Panc1 (cell line): Measurements from ENCODE around the gene DPP4. TPM values are rescaled to one million over a fixed set of nuclear protein-coding genes. Genes with fewer than 3 reads are reported as not detected.

ENCODE experiments used
- ATAC-seq: fragments of 200-7000 bp; cut with Tn5 transposase; 2 replicates; pipeline ENCODE4 v1.9.1; 2020; ENCODE audit warnings: mild to moderate bottlenecking, moderate library complexity
- BruUV-seq: library from RNA; stranded (reverse); fragments of 400-500 nt; replicated peaks from 2 replicates; lab custom pipeline; 2021; lab: Mats Ljungman, UMichigan
- CTCF ChIA-PET: fragments of 300-600 bp; sonication (Branson Sonifier 250); formaldehyde crosslinking; loops from one replicate; lab custom pipeline; 2022; ENCODE audit warnings: antibody characterized with exemption; lab: Charles Lee
- POLR2A ChIA-PET: fragments of 300-600 bp; sonication (Branson Sonifier 250); formaldehyde crosslinking; loops from one replicate; lab custom pipeline; 2022; ENCODE audit warnings: antibody characterized with exemption; lab: Charles Lee
- DNase-seq: peaks from one replicate; pipeline ENCODE4 v3.0.0-alpha.2; 2010; ENCODE audit warnings: low read depth, low spot score
- H3K27ac ChIP-seq: 2 replicates; pipeline ENCODE4 v1.5.1; 2011; ENCODE audit warnings: mild to moderate bottlenecking, low read length, inconsistent platforms
- H3K27me3 ChIP-seq: fragments of 200-500 bp; sonication (Bioruptor generic); 2 replicates; pipeline ENCODE4 v1.6.0; 2014; ENCODE audit warnings: low read length, inconsistent platforms; ENCODE audit not compliant: control insufficient read depth, insufficient read depth
- H3K36me3 ChIP-seq: fragments of 200-500 bp; sonication (Bioruptor generic); 2 replicates; pipeline ENCODE4 v1.5.1; 2014; ENCODE audit warnings: inconsistent platforms, mild to moderate bottlenecking, low read length, moderate library complexity; ENCODE audit not compliant: control insufficient read depth, insufficient read depth
- H3K4me1 ChIP-seq: 2 replicates; pipeline ENCODE4 v1.5.1; 2011; ENCODE audit warnings: inconsistent platforms, mild to moderate bottlenecking, low read length, moderate library complexity; ENCODE audit not compliant: control insufficient read depth, insufficient read depth
- H3K4me3 ChIP-seq, 2 experiments: 2 replicates each; pipeline ENCODE4 v1.5.1; 2011 to 2012; ENCODE audit warnings: low read depth in 2 of 2, low read length in 2 of 2, mild to moderate bottlenecking in 2 of 2, inconsistent platforms in 1 of 2, moderate library complexity in 1 of 2
- H3K9me3 ChIP-seq: fragments of 200-500 bp; sonication (Bioruptor generic); 2 replicates; pipeline ENCODE4 v1.5.1; 2014; ENCODE audit warnings: low read depth, mild to moderate bottlenecking, inconsistent platforms, low read length, moderate library complexity; ENCODE audit not compliant: control insufficient read depth, insufficient read depth
- POLR2AphosphoS5 ChIP-seq: IDR thresholded peaks from 2 replicates; pipeline ENCODE4 v1.6.1; 2012; ENCODE audit warnings: mild to moderate bottlenecking, low read depth, low read length, moderate library complexity
- SIN3A ChIP-seq: IDR thresholded peaks from 2 replicates; pipeline ENCODE4 v1.6.1; 2012; ENCODE audit warnings: low read depth, mild to moderate bottlenecking, low read length, moderate library complexity, borderline replicate concordance; ENCODE audit not compliant: insufficient read depth
- TCF7L2 ChIP-seq: IDR thresholded peaks from 2 replicates; pipeline ENCODE4 v1.6.1; 2011; ENCODE audit warnings: mild to moderate bottlenecking, low read depth, low read length, inconsistent platforms
- in situ Hi-C: cut with HindIII; loops from 2 replicates; pipeline ENCODE4 v1.10.0; 2016; ENCODE audit warnings: low sequenced_read_pairs, low pct_unique_long_range_greater_than_20kb
- intact Hi-C: fragments of 100-400 bp; cut with micrococcal nuclease; formaldehyde crosslinking; loops from one replicate; pipeline ENCODE4 v1.10.0; 2022; ENCODE audit not compliant: unreplicated experiment
- total RNA-seq: library from RNA; stranded (reverse); gene quantifications from one replicate; pipeline ENCODE4 v1.2.1, GENCODE V29; 2021; ENCODE audit not compliant: unreplicated experiment
- TF ChIP-seq, protein P1 (sequence below), 2 experiments: IDR thresholded peaks; 2 replicates each; pipeline ENCODE4 v1.6.1; 2011 to 2012; ENCODE audit warnings: low read depth in 2 of 2, control low read depth in 1 of 2, low read length in 1 of 2, mild to moderate bottlenecking in 1 of 2, moderate library complexity in 1 of 2; ENCODE audit not compliant: insufficient read depth in 1 of 2
- TF ChIP-seq, protein P2 (sequence below): fragments of 450-650 bp; IDR thresholded peaks from 2 replicates; pipeline ENCODE4 v1.5.1; 2017; ENCODE audit warnings: mild to moderate bottlenecking

The DPP4 gene
- total RNA-seq, 1 experiment from 2014 or later = 0.23 TPM

DNA sequence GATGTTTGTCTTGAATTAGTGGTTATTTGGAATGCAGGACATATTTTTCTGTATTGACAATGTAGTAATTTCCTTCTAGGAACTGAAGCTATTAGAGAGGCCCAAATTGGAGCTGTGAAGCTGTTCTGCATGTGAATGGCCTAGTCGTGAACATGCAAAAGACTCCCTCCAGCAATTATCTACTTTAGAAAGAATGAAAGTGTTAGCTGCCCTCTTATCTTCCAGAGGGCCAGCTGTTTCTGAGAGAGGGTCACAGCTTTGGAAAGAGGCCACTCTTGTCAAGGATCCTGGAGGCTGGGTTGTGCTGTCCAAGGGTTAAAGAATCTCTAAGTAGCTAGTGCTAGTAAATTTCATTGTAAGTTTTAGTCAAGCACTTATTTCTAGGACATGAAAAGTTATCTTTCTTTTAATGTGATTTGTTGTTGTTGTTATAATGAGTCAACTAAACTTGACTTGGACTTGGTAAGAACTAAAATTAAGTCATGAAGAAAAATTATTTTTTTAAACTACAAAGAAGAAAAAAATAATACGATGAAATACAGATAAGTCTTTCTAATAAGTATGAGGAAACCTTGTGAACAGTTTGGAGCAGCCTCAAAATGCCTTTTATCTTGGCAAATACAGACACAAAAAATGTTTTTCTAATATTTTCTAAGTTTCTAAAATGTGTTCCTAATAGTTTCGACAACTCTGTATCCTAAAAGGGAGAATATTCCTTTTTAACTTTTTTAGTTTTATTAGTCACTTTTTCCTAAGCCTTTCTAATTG is 36.8 kb downstream of the DPP4 start:
- CTCF ChIA-PET = interaction anchor here (0.6 kb wide), 1 partner anchor 439 kb away, joined by 3 read pairs; no protein-coding TSS in a partner anchor
- Histone ChIP-seq H3K27me3 (no peaks in the 10 kb centered on the region), H3K4me1 (no peaks in the 10 kb centered on the region), H3K27ac (no peak overlapping the region), H3K4me3 (no peak overlapping the region), H3K9me3 (no peaks in the 10 kb centered on the region), H3K36me3 (no peaks in the 10 kb centered on the region; the same call in 1 of the 2 replicates)
- TF ChIP-seq POLR2AphosphoS5 (no peak), TCF7L2 (no peak), SIN3A (no peak)
- TF ChIP-seq, protein P1, sequence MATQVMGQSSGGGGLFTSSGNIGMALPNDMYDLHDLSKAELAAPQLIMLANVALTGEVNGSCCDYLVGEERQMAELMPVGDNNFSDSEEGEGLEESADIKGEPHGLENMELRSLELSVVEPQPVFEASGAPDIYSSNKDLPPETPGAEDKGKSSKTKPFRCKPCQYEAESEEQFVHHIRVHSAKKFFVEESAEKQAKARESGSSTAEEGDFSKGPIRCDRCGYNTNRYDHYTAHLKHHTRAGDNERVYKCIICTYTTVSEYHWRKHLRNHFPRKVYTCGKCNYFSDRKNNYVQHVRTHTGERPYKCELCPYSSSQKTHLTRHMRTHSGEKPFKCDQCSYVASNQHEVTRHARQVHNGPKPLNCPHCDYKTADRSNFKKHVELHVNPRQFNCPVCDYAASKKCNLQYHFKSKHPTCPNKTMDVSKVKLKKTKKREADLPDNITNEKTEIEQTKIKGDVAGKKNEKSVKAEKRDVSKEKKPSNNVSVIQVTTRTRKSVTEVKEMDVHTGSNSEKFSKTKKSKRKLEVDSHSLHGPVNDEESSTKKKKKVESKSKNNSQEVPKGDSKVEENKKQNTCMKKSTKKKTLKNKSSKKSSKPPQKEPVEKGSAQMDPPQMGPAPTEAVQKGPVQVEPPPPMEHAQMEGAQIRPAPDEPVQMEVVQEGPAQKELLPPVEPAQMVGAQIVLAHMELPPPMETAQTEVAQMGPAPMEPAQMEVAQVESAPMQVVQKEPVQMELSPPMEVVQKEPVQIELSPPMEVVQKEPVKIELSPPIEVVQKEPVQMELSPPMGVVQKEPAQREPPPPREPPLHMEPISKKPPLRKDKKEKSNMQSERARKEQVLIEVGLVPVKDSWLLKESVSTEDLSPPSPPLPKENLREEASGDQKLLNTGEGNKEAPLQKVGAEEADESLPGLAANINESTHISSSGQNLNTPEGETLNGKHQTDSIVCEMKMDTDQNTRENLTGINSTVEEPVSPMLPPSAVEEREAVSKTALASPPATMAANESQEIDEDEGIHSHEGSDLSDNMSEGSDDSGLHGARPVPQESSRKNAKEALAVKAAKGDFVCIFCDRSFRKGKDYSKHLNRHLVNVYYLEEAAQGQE (IDR thresholded peaks at IDR 0.05; ENCODE audit: insufficient read depth in 1 of 2, low read depth in 2 of 2, low read length in 1 of 2) = no peak
- TF ChIP-seq, protein P2, sequence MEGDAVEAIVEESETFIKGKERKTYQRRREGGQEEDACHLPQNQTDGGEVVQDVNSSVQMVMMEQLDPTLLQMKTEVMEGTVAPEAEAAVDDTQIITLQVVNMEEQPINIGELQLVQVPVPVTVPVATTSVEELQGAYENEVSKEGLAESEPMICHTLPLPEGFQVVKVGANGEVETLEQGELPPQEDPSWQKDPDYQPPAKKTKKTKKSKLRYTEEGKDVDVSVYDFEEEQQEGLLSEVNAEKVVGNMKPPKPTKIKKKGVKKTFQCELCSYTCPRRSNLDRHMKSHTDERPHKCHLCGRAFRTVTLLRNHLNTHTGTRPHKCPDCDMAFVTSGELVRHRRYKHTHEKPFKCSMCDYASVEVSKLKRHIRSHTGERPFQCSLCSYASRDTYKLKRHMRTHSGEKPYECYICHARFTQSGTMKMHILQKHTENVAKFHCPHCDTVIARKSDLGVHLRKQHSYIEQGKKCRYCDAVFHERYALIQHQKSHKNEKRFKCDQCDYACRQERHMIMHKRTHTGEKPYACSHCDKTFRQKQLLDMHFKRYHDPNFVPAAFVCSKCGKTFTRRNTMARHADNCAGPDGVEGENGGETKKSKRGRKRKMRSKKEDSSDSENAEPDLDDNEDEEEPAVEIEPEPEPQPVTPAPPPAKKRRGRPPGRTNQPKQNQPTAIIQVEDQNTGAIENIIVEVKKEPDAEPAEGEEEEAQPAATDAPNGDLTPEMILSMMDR = no peak
- BruUV-seq = no TSS peak
- no peak for ATAC-seq
- no peak for DNase-seq
- in situ Hi-C loops (no loop called here), intact Hi-C loops (no loop called here)
- POLR2A ChIA-PET = no interaction called here

DNA sequence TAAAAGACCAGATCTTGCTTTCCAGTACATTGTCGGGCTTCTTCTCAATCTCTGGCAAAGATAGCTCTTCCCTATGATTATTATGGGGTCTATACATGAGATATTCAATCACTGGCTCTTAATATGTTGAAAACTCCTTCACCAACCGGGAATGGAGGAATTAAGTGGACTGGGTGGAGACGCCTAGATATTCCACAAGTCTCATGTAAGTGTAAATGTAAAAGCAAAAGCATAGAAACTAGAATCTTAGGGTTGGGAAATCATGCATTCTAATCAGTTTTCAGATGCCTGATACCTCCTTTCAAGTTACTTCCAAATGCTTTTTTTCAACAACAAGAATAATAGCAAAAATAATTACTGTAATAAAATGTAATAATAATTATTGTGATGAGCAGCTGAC is 38.0 kb downstream of the DPP4 start:
- intact Hi-C loops = no loop called here
- in situ Hi-C loops = no loop called here

More for the DNA sequence above, 38.0 kb downstream of the DPP4 start:
- Histone ChIP-seq H3K4me3 (no peak overlapping the region), H3K9me3 (no peaks in the 10 kb centered on the region), H3K27me3 (no peaks in the 10 kb centered on the region), H3K27ac (no peak overlapping the region), H3K4me1 (no peaks in the 10 kb centered on the region), H3K36me3 (no peaks in the 10 kb centered on the region; the same call in 1 of the 2 replicates)
- ChIA-PET CTCF (no interaction called here), POLR2A (no interaction called here)
- no TSS peak for BruUV-seq
- DNase-seq (no peak), ATAC-seq (no peak)
- TF ChIP-seq, protein P1 (IDR thresholded peaks at IDR 0.05; ENCODE audit: insufficient read depth in 1 of 2, low read depth in 2 of 2, low read length in 1 of 2) = no peak
- TF ChIP-seq POLR2AphosphoS5 (no peak), TCF7L2 (no peak), SIN3A (no peak)
- TF ChIP-seq, protein P2 = no peak
